Gastrocnemius medialis (tissue), 4 donors: ENCODE data around the gene EIF3K.
A peak's percentile ranks its signal among the peaks of the same experiment; 100 is the strongest.

Experiments
- CTCF ChIP-seq, 5 experiments: fragments of 450-650 bp in 3 of 5; fragments of 200-600 bp in 2 of 5; sonication (generic) in 2 of 5; IDR thresholded peaks in 4 of 5; conservative IDR thresholded peaks in 1 of 5; 1 replicate in 4 of 5; 2 replicates in 1 of 5; pipeline ENCODE4 v1.5.1; 2016 to 2019; ENCODE audit warnings: antibody characterized with exemption in 5 of 5, mild to moderate bottlenecking in 3 of 5, moderate library complexity in 3 of 5
- POLR2A ChIP-seq, 2 donors: fragments of 450-650 bp; IDR thresholded peaks; one replicate each; pipeline ENCODE4 v1.6.1; 2017; ENCODE audit warnings: antibody characterized with exemption in 2 of 2, mild to moderate bottlenecking in 2 of 2, moderate library complexity in 2 of 2

GRCh38 chr19:38684078-38684861, 65.3 kb downstream of the EIF3K start:
- peak in 1 of 5 experiments; percentile 32 for TF ChIP-seq CTCF (IDR thresholded peaks at IDR 0.05 in 4 of 5, conservative IDR thresholded peaks at IDR 0.05 in 1 of 5)
- peak; percentile 50 to 57 for TF ChIP-seq POLR2A (IDR thresholded peaks at IDR 0.05)
